Activated CD8-positive, alpha-beta T cell treated with anti-CD3 and anti-CD28 coated beads, Interleukin-2, amount 10 ng/mL, durations not matched to agents 7 days and 5 days (primary cell): ENCODE measurements around the gene AHCTF1. TPM values are rescaled to one million over a fixed set of nuclear protein-coding genes. Genes with fewer than 3 reads are reported as not detected.

Source experiments
- ATAC-seq: fragments of 150-1000 bp; cut with Tn5 transposase; one replicate; pipeline ENCODE4 v1.10.0; 2021; ENCODE audit warnings: moderate library complexity
- CTCF ChIA-PET: fragments of 350-600 bp; sonication (Branson Sonifier 250); formaldehyde crosslinking; loops from one replicate; lab custom pipeline; 2021; ENCODE audit warnings: antibody characterized with exemption; lab: Charles Lee
- POLR2A ChIA-PET: fragments of 350-600 bp; sonication (Branson Sonifier 250); formaldehyde crosslinking; loops from one replicate; lab custom pipeline; 2021; ENCODE audit warnings: antibody characterized with exemption; lab: Charles Lee
- DNase-seq: peaks from one replicate; pipeline ENCODE4 v3.0.0-alpha.2; 2020
- H3K27ac Mint-ChIP-seq: one replicate; pipeline ENCODE4 v1.8.0; 2021; ENCODE audit warnings: mild to moderate bottlenecking, mixed read lengths
- H3K27me3 Mint-ChIP-seq: one replicate; pipeline ENCODE4 v1.8.0; 2021; ENCODE audit warnings: low read depth, mixed read lengths
- H3K36me3 Mint-ChIP-seq: one replicate; pipeline ENCODE4 v1.8.0; 2021; ENCODE audit warnings: low read depth, mixed read lengths
- H3K4me1 Mint-ChIP-seq: one replicate; pipeline ENCODE4 v1.8.0; 2021; ENCODE audit warnings: low read depth, mixed read lengths
- H3K4me3 Mint-ChIP-seq: one replicate; pipeline ENCODE4 v1.8.0; 2021; ENCODE audit warnings: mild to moderate bottlenecking, mixed read lengths
- H3K9me3 Mint-ChIP-seq: one replicate; pipeline ENCODE4 v1.8.0; 2022; ENCODE audit warnings: mixed read lengths; ENCODE audit not compliant: insufficient read depth
- total RNA-seq, 2 experiments: library from RNA; stranded (reverse); gene quantifications; one replicate each; pipeline ENCODE4 v1.2.3, GENCODE V29; 2021

AHCTF1 gene
- total RNA-seq, 2 experiments from 2014 or later, result 30.4 to 33.4 TPM

DNA sequence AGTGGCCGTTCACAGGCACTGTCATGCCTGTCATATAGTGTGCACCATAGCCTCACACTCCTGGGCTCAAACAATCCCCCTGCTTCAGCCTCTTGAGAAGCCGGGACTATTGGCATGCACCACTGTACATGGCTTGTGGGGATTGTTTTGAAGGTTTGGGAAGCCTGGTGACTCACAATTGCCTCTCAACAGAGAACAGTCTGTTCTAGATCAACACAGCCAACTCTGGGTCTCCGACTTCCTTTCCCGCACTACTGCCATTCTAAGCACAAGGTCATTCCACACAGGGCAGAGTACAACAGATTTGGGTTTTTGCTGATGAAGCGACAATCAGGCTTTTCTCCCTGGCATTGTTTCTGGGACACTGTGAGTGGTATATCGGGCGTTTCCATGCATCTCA lies 15.5 kb upstream of the AHCTF1 start:
- no peaks in the 10 kb centered on the region for H3K27me3 Mint-ChIP-seq
- no peak overlapping the region for H3K4me3 Mint-ChIP-seq
- POLR2A ChIA-PET, result no interaction called here
- DNase-seq (no peak), ATAC-seq (no peak)
- CTCF ChIA-PET, result no interaction called here
- H3K36me3 Mint-ChIP-seq, result no peaks in the 10 kb centered on the region
- H3K4me1 Mint-ChIP-seq, result no peaks in the 10 kb centered on the region
- H3K9me3 Mint-ChIP-seq, result no peaks in the 10 kb centered on the region
- H3K27ac Mint-ChIP-seq, result no peak overlapping the region

DNA sequence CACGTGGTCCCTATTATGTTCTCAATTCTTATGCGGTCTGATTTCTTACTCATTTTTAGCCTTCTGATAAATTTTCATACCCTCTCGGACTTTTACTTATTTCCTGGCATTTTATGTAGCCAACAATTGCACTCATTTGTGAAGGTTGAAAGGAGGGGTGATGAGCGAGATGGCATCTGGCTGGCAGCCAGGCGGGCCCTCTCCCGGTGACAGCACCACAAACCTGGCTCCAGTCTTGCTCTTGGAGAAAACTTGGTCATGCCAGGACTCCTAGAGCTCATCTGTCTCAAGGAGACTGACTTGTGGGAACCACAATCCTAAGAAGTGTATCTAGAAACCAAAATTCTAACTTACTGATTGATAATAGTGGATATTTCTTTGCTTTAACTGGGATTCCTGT lies 14.6 kb upstream of the AHCTF1 start:
- ATAC-seq (no peak), DNase-seq (no peak)
- H3K36me3 Mint-ChIP-seq, result no peaks in the 10 kb centered on the region
- H3K4me3 Mint-ChIP-seq, result no peak overlapping the region
- H3K9me3 Mint-ChIP-seq, result no peaks in the 10 kb centered on the region
- ChIA-PET CTCF (no interaction called here), POLR2A (no interaction called here)
- no peaks in the 10 kb centered on the region for H3K4me1 Mint-ChIP-seq
- H3K27me3 Mint-ChIP-seq, result no peaks in the 10 kb centered on the region
- H3K27ac Mint-ChIP-seq, result peak overlapping the region; percentile 0

DNA sequence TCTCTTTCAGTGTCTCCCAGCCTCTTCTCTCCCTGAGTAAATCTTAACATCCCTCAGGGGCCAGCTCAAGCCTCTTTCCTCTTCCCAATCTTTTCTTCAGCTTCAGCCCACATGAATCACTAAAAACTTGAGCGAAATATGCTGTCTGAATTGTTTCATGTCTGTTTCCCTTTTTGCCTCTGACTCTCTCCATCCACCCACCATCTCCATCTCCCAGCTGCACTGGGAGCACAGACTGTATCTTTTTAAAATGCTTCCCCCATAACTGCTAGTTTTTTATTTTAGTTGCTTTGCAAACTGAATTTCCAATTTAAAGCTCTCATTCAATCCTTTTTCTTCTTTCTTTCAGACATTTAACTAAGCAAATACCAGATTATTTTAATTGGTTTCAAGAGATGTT lies 3.0 kb upstream of the AHCTF1 start:
- CTCF ChIA-PET, result interaction anchor here (0.7 kb wide), 1 partner anchor 70 kb away, joined by 3 read pairs; no protein-coding TSS in a partner anchor
- POLR2A ChIA-PET, result interaction anchor here (0.6 kb wide), 1 partner anchor 17 kb away, joined by 3 read pairs; no protein-coding TSS in a partner anchor
- ATAC-seq (no peak), DNase-seq (no peak)
- Mint-ChIP-seq H3K36me3 (peaks cover 10% of the 10 kb centered on the region), H3K27me3 (peaks cover 3% of the 10 kb centered on the region), H3K27ac (no peak overlapping the region), H3K9me3 (no peaks in the 10 kb centered on the region), H3K4me1 (peaks cover 17% of the 10 kb centered on the region), H3K4me3 (no peak overlapping the region)

DNA sequence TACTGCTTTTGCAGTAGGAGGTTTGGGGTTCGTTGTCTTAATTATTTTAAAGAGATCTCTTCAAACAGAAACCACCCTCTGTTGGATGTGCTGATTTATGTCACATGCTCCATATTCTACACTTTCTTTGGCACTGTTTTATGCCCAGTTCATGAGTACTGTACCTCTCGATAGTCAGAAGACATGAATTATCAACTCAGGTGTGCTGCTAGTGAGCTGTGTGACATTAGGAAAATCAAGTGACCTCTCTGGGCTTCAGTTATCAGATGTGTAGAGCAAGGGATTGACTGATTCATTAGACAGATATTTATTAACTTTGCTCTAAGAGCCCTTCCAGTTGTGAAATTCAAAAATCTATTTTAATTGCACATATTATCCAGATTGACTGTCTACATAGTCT lies 2.1 kb upstream of the AHCTF1 start:
- no peak overlapping the region for H3K4me3 Mint-ChIP-seq
- H3K27me3 Mint-ChIP-seq, result peaks cover 3% of the 10 kb centered on the region
- POLR2A ChIA-PET, result no interaction called here
- CTCF ChIA-PET, result no interaction called here
- peaks cover 23% of the 10 kb centered on the region for H3K4me1 Mint-ChIP-seq
- ATAC-seq, result no peak
- H3K27ac Mint-ChIP-seq, result no peak overlapping the region
- peaks cover 16% of the 10 kb centered on the region for H3K36me3 Mint-ChIP-seq
- DNase-seq, result no peak
- no peaks in the 10 kb centered on the region for H3K9me3 Mint-ChIP-seq

DNA sequence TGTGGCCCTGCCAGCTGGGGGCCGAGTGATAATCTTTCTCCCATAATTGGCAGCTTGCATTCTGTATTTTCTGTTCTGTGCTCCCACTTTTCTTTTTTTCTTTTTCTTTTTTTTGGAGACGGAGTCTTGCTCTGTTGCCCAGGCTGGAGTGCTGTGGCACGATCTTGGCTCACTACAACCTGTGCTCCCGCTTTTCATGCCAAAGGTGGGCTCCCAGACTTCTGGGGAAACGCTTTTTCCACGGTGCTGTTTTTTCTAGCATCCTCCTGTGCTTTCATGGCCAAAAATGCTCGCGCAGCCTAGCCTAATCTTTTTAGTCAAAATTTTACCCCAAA lies 585 bp upstream of the AHCTF1 start:
- Mint-ChIP-seq H3K36me3 (peaks cover 28% of the 10 kb centered on the region), H3K27me3 (peaks cover 3% of the 10 kb centered on the region), H3K27ac (peak overlapping the region; percentile 97), H3K9me3 (no peaks in the 10 kb centered on the region), H3K4me3 (peak overlapping the region; percentile 92), H3K4me1 (peaks cover 31% of the 10 kb centered on the region)
- ChIA-PET POLR2A (interaction anchor here (0.7 to 2.3 kb wide), 4 partner anchors 9 to 208 kb away, joined by 3 to 7 read pairs (median 5); partner anchors contain the start of gene SCCPDH), CTCF (interaction anchor here (1.0 kb wide), 1 partner anchor 38 kb away, joined by 3 read pairs; no protein-coding TSS in a partner anchor)
- DNase-seq, result no peak
- no peak for ATAC-seq

DNA sequence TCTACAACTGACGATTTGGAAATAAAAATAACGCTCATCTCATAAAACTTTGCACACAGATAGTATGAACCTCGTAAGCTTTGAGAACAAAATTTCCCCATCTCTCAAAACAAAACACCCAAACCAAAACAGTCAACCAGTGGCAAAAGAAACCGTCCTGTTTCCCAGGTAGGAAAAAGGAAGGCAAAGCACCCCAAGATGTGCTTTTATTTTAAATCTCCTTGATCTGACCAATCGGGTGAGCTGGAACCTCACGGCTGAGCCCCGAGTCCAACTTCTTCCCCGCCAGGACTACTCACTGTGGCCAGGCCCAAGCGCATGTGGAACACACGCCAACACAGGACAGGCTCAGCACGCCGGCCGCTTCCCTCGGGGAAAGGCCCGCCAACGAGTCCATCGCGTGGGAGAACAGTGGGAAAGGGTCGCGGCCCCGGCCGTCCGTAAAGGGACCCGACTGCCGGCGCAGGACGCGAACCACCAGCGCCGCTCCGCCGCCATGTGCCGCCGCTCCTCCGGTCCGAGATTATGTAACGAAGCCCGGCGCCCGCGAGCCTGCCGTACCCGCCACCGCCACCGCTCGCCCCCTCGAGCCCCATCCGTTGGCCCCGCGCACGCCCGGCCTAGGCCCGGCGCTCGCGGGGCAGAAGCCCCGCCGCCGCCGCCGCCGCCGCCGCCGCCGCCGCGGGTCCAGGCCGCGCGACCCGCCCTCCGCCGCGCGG lies 759 bp downstream of the AHCTF1 start:
- peaks cover 31% of the 10 kb centered on the region for H3K4me1 Mint-ChIP-seq
- H3K36me3 Mint-ChIP-seq, result peaks cover 41% of the 10 kb centered on the region
- ATAC-seq (peak; percentile 32), DNase-seq (peak; percentile 61)
- POLR2A ChIA-PET, result interaction anchor here (0.7 to 2.3 kb wide), 7 partner anchors 8 to 280 kb away, joined by 3 to 7 read pairs (median 3); partner anchors contain the start of gene SCCPDH
- CTCF ChIA-PET, result interaction anchor here (1.3 to 1.5 kb wide), 2 partner anchors 12 to 17 kb away, joined by 3 to 4 read pairs; no protein-coding TSS in a partner anchor
- peak overlapping the region; percentile 85 for H3K27ac Mint-ChIP-seq
- H3K4me3 Mint-ChIP-seq, result peak overlapping the region; percentile 88
- H3K27me3 Mint-ChIP-seq, result peaks cover 3% of the 10 kb centered on the region
- no peaks in the 10 kb centered on the region for H3K9me3 Mint-ChIP-seq

DNA sequence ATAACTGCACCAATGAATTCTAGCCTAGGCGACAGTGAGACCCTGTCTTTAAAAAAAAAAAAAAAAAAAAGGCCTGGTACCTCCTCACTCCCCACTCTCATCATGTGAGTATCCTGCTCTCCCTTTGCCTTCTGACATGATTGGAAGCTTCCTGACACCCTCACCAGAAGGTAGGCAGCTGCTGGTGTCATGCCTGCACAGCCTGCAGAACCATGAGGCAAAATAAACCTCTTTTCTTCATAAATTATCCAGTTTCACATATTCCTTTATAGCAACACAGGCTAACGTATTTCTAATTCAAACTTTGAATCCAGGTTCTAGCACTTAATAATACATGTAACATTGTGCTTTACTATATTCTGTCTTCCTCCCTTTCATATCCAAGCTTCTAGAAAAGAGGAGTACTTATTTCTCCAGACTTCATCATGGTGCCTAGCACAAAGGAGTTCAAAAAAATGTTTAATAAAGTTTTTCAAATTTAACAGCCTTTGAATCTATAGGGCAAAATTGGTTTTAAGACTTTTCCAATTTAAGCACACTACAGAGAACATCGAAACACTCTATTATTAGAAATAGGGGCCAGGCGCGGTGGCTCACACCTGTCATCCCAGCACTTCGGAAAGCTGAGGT lies 5.6 kb downstream of the AHCTF1 start:
- peaks cover 63% of the 10 kb centered on the region for H3K36me3 Mint-ChIP-seq
- no peak overlapping the region for H3K4me3 Mint-ChIP-seq
- H3K27ac Mint-ChIP-seq, result no peak overlapping the region
- ATAC-seq (no peak), DNase-seq (no peak)
- peaks cover 34% of the 10 kb centered on the region for H3K4me1 Mint-ChIP-seq
- ChIA-PET POLR2A (no interaction called here), CTCF (no interaction called here)
- no peaks in the 10 kb centered on the region for H3K27me3 Mint-ChIP-seq
- no peaks in the 10 kb centered on the region for H3K9me3 Mint-ChIP-seq

DNA sequence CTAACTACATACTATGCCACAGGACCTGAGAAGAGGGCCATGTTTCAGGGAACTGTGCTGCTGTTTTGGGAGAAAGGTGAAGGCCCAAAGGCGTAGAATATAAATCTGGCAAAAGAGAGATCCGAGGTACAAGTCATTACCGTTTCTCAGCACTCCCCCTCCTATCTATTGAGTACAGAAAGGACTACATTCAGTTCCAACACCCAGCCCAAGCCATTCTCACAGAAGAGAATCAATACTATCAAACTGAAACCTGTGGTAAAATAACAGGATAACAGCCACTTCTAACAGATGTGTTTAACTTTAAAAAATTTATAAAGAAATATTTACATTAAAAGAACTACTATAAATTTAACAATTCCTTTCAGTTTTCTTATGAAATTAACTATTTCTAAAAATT lies 7.8 kb downstream of the AHCTF1 start:
- CTCF ChIA-PET, result no interaction called here
- no peak overlapping the region for H3K27ac Mint-ChIP-seq

DNA sequence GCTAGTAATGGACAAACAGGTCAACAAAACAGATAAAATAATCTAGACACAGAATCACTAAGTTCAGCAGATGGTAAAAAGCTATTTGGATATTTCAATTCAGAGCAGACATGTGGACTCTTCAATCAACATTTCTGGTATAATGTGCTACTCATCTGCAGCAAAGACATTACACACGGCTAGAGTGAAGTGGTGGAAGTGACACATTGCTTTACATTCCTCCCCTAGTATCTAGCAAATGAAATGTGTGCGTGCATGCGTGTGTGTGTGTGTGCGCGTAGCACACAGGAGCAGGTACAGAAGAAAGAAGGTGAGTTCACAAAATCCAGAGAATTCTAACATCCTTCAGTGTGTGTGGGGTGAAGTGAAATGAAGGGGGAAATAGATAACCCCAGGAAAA lies 8.3 kb downstream of the AHCTF1 start:
- Mint-ChIP-seq H3K4me3 (no peak overlapping the region), H3K9me3 (no peaks in the 10 kb centered on the region), H3K27me3 (no peaks in the 10 kb centered on the region), H3K36me3 (peaks cover 45% of the 10 kb centered on the region), H3K4me1 (peaks cover 15% of the 10 kb centered on the region), H3K27ac (no peak overlapping the region)
- ChIA-PET POLR2A (interaction anchor here (1.3 kb wide), 1 partner anchor 8 kb away, joined by 3 read pairs; the partner anchor contains the start of gene AHCTF1), CTCF (no interaction called here)
- no peak for ATAC-seq
- DNase-seq, result no peak

More for the DNA sequence above, 7.8 kb downstream of the AHCTF1 start:
- no peaks in the 10 kb centered on the region for H3K27me3 Mint-ChIP-seq
- ATAC-seq, result no peak
- no peak for DNase-seq
- peaks cover 18% of the 10 kb centered on the region for H3K4me1 Mint-ChIP-seq
- POLR2A ChIA-PET, result interaction anchor here (1.3 kb wide), 1 partner anchor 8 kb away, joined by 3 read pairs; the partner anchor contains the start of gene AHCTF1
- no peaks in the 10 kb centered on the region for H3K9me3 Mint-ChIP-seq
- no peak overlapping the region for H3K4me3 Mint-ChIP-seq
- H3K36me3 Mint-ChIP-seq, result peaks cover 47% of the 10 kb centered on the region

DNA sequence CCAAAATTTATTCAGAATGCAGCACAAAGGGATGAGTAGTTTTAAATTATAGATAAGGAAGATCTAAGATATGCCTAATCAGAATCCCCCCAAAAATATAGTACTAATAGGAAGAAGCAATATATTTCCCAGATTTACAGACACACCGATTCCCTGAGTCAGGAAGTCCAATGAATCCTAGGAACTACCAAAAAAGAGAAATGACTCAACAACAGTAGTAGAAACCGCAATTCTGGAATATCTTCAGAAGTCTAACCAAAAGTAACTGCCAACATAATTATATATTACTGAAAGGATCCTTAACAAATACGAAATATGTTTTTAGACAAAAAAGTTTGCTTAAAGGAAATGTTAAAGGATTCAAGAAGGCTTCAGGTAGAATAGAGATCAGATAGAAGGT lies 10.3 kb downstream of the AHCTF1 start:
- CTCF ChIA-PET, result no interaction called here
- H3K27ac Mint-ChIP-seq, result no peak overlapping the region
- ATAC-seq (no peak), DNase-seq (no peak)
- H3K4me1 Mint-ChIP-seq, result peaks cover 12% of the 10 kb centered on the region
- POLR2A ChIA-PET, result interaction anchor here (0.7 kb wide), 1 partner anchor 9 kb away, joined by 3 read pairs; no protein-coding TSS in a partner anchor
- H3K36me3 Mint-ChIP-seq, result peaks cover 39% of the 10 kb centered on the region
- H3K4me3 Mint-ChIP-seq, result no peak overlapping the region
- H3K27me3 Mint-ChIP-seq, result no peaks in the 10 kb centered on the region
- H3K9me3 Mint-ChIP-seq, result no peaks in the 10 kb centered on the region

DNA sequence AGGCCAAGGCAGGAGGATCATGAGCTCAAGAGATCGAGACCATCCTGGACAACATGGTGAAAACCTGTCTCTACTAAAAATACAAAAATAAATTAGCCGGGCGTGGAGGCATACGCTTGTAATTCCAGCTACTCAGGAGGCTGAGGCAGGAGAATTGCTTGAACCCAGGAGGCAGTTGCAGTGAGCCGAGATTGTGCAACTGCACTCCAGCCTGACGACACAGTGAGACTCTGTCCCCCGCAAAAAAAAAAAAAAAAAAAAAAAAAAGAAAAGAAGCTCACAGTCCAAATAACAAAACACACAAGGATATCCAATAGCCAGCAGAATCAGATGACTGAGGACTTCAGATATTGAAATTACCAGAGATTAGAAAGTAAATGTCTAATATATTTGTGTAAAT lies 11.8 kb downstream of the AHCTF1 start:
- H3K4me3 Mint-ChIP-seq, result no peak overlapping the region
- ChIA-PET POLR2A (interaction anchor here (0.6 kb wide), 1 partner anchor 13 kb away, joined by 3 read pairs; no protein-coding TSS in a partner anchor), CTCF (interaction anchor here (0.8 kb wide), 1 partner anchor 9 kb away, joined by 3 read pairs; no protein-coding TSS in a partner anchor)
- no peaks in the 10 kb centered on the region for H3K27me3 Mint-ChIP-seq
- ATAC-seq (no peak), DNase-seq (no peak)
- H3K4me1 Mint-ChIP-seq, result peaks cover 10% of the 10 kb centered on the region
- H3K9me3 Mint-ChIP-seq, result no peaks in the 10 kb centered on the region
- no peak overlapping the region for H3K27ac Mint-ChIP-seq
- peaks cover 32% of the 10 kb centered on the region for H3K36me3 Mint-ChIP-seq
